ENCODE results near the gene STK32A.

The STK32A gene

GRCh38 chr5:147310059-147310704, 75.4 kb downstream of the STK32A start:
- no peak overlapping the region for H3K4me3 ChIP-seq (ENCODE audit: low read depth, low read length)
- DNase-seq (ENCODE audit: low read depth), result peak; percentile 49
- TF ChIP-seq MYC (IDR thresholded peaks at IDR 0.05; ENCODE audit: low read depth, low read length) (no peak), MAX (IDR thresholded peaks at IDR 0.05; ENCODE audit: low read depth, low read length) (no peak), POLR2A (IDR thresholded peaks at IDR 0.05; ENCODE audit: extremely low read depth, insufficient read length) (no peak)
- TF ChIP-seq, protein P1, sequence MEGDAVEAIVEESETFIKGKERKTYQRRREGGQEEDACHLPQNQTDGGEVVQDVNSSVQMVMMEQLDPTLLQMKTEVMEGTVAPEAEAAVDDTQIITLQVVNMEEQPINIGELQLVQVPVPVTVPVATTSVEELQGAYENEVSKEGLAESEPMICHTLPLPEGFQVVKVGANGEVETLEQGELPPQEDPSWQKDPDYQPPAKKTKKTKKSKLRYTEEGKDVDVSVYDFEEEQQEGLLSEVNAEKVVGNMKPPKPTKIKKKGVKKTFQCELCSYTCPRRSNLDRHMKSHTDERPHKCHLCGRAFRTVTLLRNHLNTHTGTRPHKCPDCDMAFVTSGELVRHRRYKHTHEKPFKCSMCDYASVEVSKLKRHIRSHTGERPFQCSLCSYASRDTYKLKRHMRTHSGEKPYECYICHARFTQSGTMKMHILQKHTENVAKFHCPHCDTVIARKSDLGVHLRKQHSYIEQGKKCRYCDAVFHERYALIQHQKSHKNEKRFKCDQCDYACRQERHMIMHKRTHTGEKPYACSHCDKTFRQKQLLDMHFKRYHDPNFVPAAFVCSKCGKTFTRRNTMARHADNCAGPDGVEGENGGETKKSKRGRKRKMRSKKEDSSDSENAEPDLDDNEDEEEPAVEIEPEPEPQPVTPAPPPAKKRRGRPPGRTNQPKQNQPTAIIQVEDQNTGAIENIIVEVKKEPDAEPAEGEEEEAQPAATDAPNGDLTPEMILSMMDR (IDR thresholded peaks at IDR 0.05; ENCODE audit: low read depth, low read length), result no peak

DNA sequence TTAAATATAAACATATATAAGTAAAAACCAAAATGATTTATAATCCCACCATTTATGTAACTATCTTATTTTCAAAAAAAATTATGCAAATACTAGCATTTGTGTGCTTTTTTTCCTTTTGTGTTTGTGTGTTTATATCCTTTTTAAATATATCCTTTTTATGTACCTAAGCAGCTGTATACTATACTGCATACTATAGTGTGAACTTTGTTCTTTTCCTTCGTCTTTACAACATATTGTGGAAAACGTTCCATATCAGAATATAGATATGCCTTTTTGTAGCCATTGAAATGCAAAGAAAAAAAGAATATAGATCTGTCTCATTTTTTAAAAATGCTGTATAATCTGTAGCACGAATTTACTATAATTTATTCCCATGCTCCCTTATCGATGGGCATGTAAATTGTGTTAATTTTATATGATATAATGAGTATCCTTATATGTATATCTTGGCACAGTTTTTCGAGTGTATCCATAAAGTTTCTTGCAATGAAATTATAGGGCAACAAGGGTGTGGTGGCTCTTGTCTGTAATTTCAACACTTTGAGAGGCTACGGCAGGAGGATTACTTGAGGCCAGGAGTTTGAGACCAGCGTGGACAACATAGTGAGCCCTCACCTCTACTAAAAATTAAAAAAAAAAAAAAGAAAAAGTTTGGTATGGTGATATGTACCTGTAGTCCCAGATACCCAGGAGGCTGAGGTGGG, 83.3 kb downstream of the STK32A start:
- TF ChIP-seq MYC (IDR thresholded peaks at IDR 0.05; ENCODE audit: low read depth, low read length) (no peak), MAX (IDR thresholded peaks at IDR 0.05; ENCODE audit: low read depth, low read length) (no peak), POLR2A (IDR thresholded peaks at IDR 0.05; ENCODE audit: extremely low read depth, insufficient read length) (no peak)
- TF ChIP-seq, protein P1 (IDR thresholded peaks at IDR 0.05; ENCODE audit: low read depth, low read length), result no peak
- no peak overlapping the region for H3K4me3 ChIP-seq (ENCODE audit: low read depth, low read length)
- DNase-seq (ENCODE audit: low read depth), result no peak

GRCh38 chr5:147321569-147321968, 86.7 kb downstream of the STK32A start:
- TF ChIP-seq POLR2A (IDR thresholded peaks at IDR 0.05; ENCODE audit: extremely low read depth, insufficient read length) (no peak), MAX (IDR thresholded peaks at IDR 0.05; ENCODE audit: low read depth, low read length) (no peak), MYC (IDR thresholded peaks at IDR 0.05; ENCODE audit: low read depth, low read length) (no peak)
- TF ChIP-seq, protein P1 (IDR thresholded peaks at IDR 0.05; ENCODE audit: low read depth, low read length), result no peak
- no peak for DNase-seq (ENCODE audit: low read depth)
- H3K4me3 ChIP-seq (ENCODE audit: low read depth, low read length), result no peak overlapping the region

DNA sequence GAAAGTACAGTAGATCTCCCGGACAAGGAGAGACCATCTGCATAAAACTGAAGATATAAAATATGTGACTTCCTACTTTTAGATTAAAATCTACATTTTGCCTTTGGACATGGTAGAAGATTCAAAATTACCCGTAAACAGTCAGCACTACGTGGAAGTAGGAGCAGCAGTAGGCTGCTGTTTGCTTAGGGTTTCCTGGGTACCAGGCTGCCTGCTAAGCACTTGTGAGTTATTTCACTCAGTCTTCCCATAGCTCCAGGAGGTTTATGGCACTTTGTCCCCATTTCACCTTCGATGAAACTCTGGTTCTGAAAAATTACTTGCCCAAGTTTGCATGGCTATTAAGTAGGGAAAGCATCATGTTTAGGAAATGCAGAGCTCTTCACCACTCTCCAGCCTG, 92.6 kb downstream of the STK32A start:
- DNase-seq (ENCODE audit: low read depth), result no peak
- TF ChIP-seq, protein P1 (IDR thresholded peaks at IDR 0.05; ENCODE audit: low read depth, low read length), result no peak
- TF ChIP-seq MAX (IDR thresholded peaks at IDR 0.05; ENCODE audit: low read depth, low read length) (no peak), POLR2A (IDR thresholded peaks at IDR 0.05; ENCODE audit: extremely low read depth, insufficient read length) (no peak), MYC (IDR thresholded peaks at IDR 0.05; ENCODE audit: low read depth, low read length) (no peak)
- no peak overlapping the region for H3K4me3 ChIP-seq (ENCODE audit: low read depth, low read length)

GRCh38 chr5:147327905-147328304, 93.1 kb downstream of the STK32A start:
- H3K4me3 ChIP-seq (ENCODE audit: low read depth, low read length), result no peak overlapping the region
- no peak for DNase-seq (ENCODE audit: low read depth)
- no peak for TF ChIP-seq POLR2A (IDR thresholded peaks at IDR 0.05; ENCODE audit: extremely low read depth, insufficient read length)
- no peak for TF ChIP-seq MYC (IDR thresholded peaks at IDR 0.05; ENCODE audit: low read depth, low read length)
- no peak for TF ChIP-seq MAX (IDR thresholded peaks at IDR 0.05; ENCODE audit: low read depth, low read length)
- TF ChIP-seq, protein P1 (IDR thresholded peaks at IDR 0.05; ENCODE audit: low read depth, low read length), result no peak

Data from NB4 (cell line).